GM23248 (cell line): Measurements from ENCODE around the gene TLE7. TPM values are rescaled to one million over a fixed set of nuclear protein-coding genes. Genes with fewer than 3 reads are reported as not detected.

Experiments
- DNase-seq: peaks from one replicate; pipeline ENCODE4 v3.0.0-alpha.2; 2015
- H2AFZ ChIP-seq: fragments of 200-600 bp; sonication (generic); 2 replicates; pipeline ENCODE4 v1.6.1; 2016; ENCODE audit warnings: antibody characterized with exemption
- H3F3A ChIP-seq: fragments of 200-600 bp; sonication (generic); 2 replicates; pipeline ENCODE4 v1.6.1; 2016; ENCODE audit warnings: mild to moderate bottlenecking, antibody characterized with exemption, mixed run types; ENCODE audit not compliant: insufficient read depth
- H3K27ac ChIP-seq: fragments of 200-600 bp; sonication (generic); 2 replicates; pipeline ENCODE4 v1.5.1; 2016; ENCODE audit warnings: mild to moderate bottlenecking
- H3K27me3 ChIP-seq: fragments of 200-600 bp; sonication (generic); replicated peaks from 2 replicates; pipeline ENCODE4 v1.6.1; 2016; ENCODE audit warnings: mild to moderate bottlenecking; ENCODE audit not compliant: insufficient read depth
- H3K36me3 ChIP-seq: fragments of 200-600 bp; sonication (generic); 2 replicates; pipeline ENCODE4 v1.6.1; 2016; ENCODE audit warnings: low read depth, mild to moderate bottlenecking
- H3K4me1 ChIP-seq: fragments of 200-600 bp; sonication (generic); 2 replicates; pipeline ENCODE4 v1.6.1; 2016; ENCODE audit warnings: mild to moderate bottlenecking; ENCODE audit not compliant: insufficient read depth
- H3K4me2 ChIP-seq: fragments of 200-600 bp; sonication (generic); one replicate; pipeline ENCODE4 v1.6.1; 2016; ENCODE audit warnings: mild to moderate bottlenecking; ENCODE audit not compliant: unreplicated experiment
- H3K4me3 ChIP-seq: fragments of 200-600 bp; sonication (generic); 2 replicates; pipeline ENCODE4 v1.5.1; 2016; ENCODE audit warnings: mild to moderate bottlenecking
- H3K79me2 ChIP-seq: fragments of 200-600 bp; sonication (generic); 2 replicates; pipeline ENCODE4 v1.6.1; 2016; ENCODE audit warnings: mild to moderate bottlenecking; ENCODE audit not compliant: insufficient read depth
- H3K9ac ChIP-seq: fragments of 200-600 bp; sonication (generic); 2 replicates; pipeline ENCODE4 v1.6.1; 2016; ENCODE audit warnings: mild to moderate bottlenecking
- H3K9me2 ChIP-seq: fragments of 200-600 bp; sonication (generic); 2 replicates; pipeline ENCODE4 v1.6.1; 2016; ENCODE audit warnings: mixed run types, mild to moderate bottlenecking, moderate library complexity; ENCODE audit not compliant: insufficient read depth
- H3K9me3 ChIP-seq: fragments of 200-600 bp; sonication (generic); one replicate; pipeline ENCODE4 v1.6.1; 2017; ENCODE audit warnings: low read depth
- H4K20me1 ChIP-seq: fragments of 200-600 bp; sonication (generic); 2 replicates; pipeline ENCODE4 v1.6.0; 2016; ENCODE audit not compliant: insufficient read depth
- EZH2 ChIP-seq: fragments of 200-600 bp; sonication (generic); IDR thresholded peaks from 2 replicates; pipeline ENCODE4 v1.6.1; 2018; ENCODE audit warnings: antibody characterized with exemption, mild to moderate bottlenecking; ENCODE audit not compliant: insufficient read depth, poor library complexity, severe bottlenecking
- EZH2phosphoT487 ChIP-seq: fragments of 200-600 bp; sonication (generic); IDR thresholded peaks from 2 replicates; pipeline ENCODE4 v1.6.1; 2018; ENCODE audit warnings: antibody characterized with exemption, moderate library complexity, mild to moderate bottlenecking, low read depth; ENCODE audit not compliant: insufficient read depth
- WGBS, 2 experiments: methylation state at CpG; one replicate each; pipeline ENCODE4 v1.1.6; 2015 to 2017; ENCODE audit warnings: low lambda C conversion rate in 2 of 2, low coverage in 1 of 2; ENCODE audit errors: missing lambda C conversion rate in 2 of 2; 5-methylcytosine and 5-hydroxymethylcytosine counted together
- in situ Hi-C: fragments of 300-500 bp; cut with MboI; formaldehyde crosslinking; loops from 2 replicates; pipeline ENCODE4 v1.15.0; 2020
- polyA plus RNA-seq: library from polyadenylated mRNA; unstranded; fragments of >200 nt; fragmentation: Nextera tagmentation; extraction: Ambion mirVana; gene quantifications from 2 replicates; pipeline ENCODE4 v1.2.1, GENCODE V29; 2016
- total RNA-seq: library from RNA; depleted of rRNA; stranded (reverse); fragments of >200 nt; shearing (Covaris generic); gene quantifications from 2 replicates; pipeline ENCODE4 v1.2.3, GENCODE V29; 2014

The TLE7 gene
- total and polyA plus RNA-seq, 2 experiments from 2014 or later = not detected

- Histone ChIP-seq H2AFZ (no peak overlapping the region), H3K9me2 (no peaks in the 10 kb centered on the region), H3K27ac (no peak overlapping the region), H3K9me3 (no peaks in the 10 kb centered on the region), H3K79me2 (no peaks in the 10 kb centered on the region), H3F3A (peaks cover 8% of the 10 kb centered on the region; the same call in 1 of the 2 replicates), H3K4me1 (no peaks in the 10 kb centered on the region), H3K9ac (no peak overlapping the region), H3K4me3 (no peak overlapping the region), H3K36me3 (no peaks in the 10 kb centered on the region), H3K27me3 (peaks cover 9% of the 10 kb centered on the region), H4K20me1 (no peaks in the 10 kb centered on the region), H3K4me2 (no peak overlapping the region)
- TF ChIP-seq EZH2 = no peak
- no peak for TF ChIP-seq EZH2phosphoT487
- in situ Hi-C loops = no loop called here
- no peak for DNase-seq
- 48 to 67% methylated on average over 2 of the region's 2 CpGs for WGBS, 2 experiments
These were observed 18.8 kb downstream of the TLE7 start for GRCh38 chr16:71423016-71423415.

- no peaks in the 10 kb centered on the region for H3K9me3 ChIP-seq
- in situ Hi-C loops = no loop called here
- H3F3A ChIP-seq = peaks cover 3% of the 10 kb centered on the region; the same call in 1 of the 2 replicates
- no peak overlapping the region for H3K4me2 ChIP-seq
- H3K27me3 ChIP-seq = peaks cover 9% of the 10 kb centered on the region
- H3K27ac ChIP-seq = no peak overlapping the region
- no peaks in the 10 kb centered on the region for H3K36me3 ChIP-seq
- no peaks in the 10 kb centered on the region for H3K79me2 ChIP-seq
- DNase-seq = peak; percentile 28
- H2AFZ ChIP-seq = no peak overlapping the region
- no peak overlapping the region for H3K9ac ChIP-seq
- H3K4me3 ChIP-seq = no peak overlapping the region
- H4K20me1 ChIP-seq = no peaks in the 10 kb centered on the region
- no peaks in the 10 kb centered on the region for H3K9me2 ChIP-seq
- H3K4me1 ChIP-seq = no peaks in the 10 kb centered on the region
- TF ChIP-seq EZH2 (no peak), EZH2phosphoT487 (no peak)
- 69 to 77% methylated on average over 4 of the region's 4 CpGs for WGBS, 2 experiments
These were observed 19.9 kb downstream of the TLE7 start for GRCh38 chr16:71421911-71422310.

GRCh38 chr16:71414038-71414437, 27.8 kb downstream of the TLE7 start:
- TF ChIP-seq EZH2 (no peak), EZH2phosphoT487 (no peak)
- H3K9me3 ChIP-seq = no peaks in the 10 kb centered on the region
- H3K4me1 ChIP-seq = no peaks in the 10 kb centered on the region
- no peak overlapping the region for H2AFZ ChIP-seq
- no peak overlapping the region for H3K4me3 ChIP-seq
- no peak overlapping the region for H3K4me2 ChIP-seq
- H3K27ac ChIP-seq = no peak overlapping the region
- WGBS, 2 experiments = 73 to 93% methylated on average over 5 of the region's 5 CpGs
- no peak overlapping the region for H3K9ac ChIP-seq
- no peaks in the 10 kb centered on the region for H4K20me1 ChIP-seq
- no peaks in the 10 kb centered on the region for H3K36me3 ChIP-seq
- no peak for DNase-seq
- H3K79me2 ChIP-seq = no peaks in the 10 kb centered on the region
- peaks cover 17% of the 10 kb centered on the region for H3K27me3 ChIP-seq
- H3F3A ChIP-seq = no peaks in the 10 kb centered on the region
- no peaks in the 10 kb centered on the region for H3K9me2 ChIP-seq
- in situ Hi-C loops = no loop called here

- H3K4me3 ChIP-seq = no peak overlapping the region
- no peaks in the 10 kb centered on the region for H3K4me1 ChIP-seq
- no peaks in the 10 kb centered on the region for H4K20me1 ChIP-seq
- TF ChIP-seq EZH2phosphoT487 (no peak), EZH2 (no peak)
- H3F3A ChIP-seq = no peaks in the 10 kb centered on the region
- H3K27ac ChIP-seq = no peak overlapping the region
- no peak for DNase-seq
- H3K9ac ChIP-seq = no peak overlapping the region
- no peaks in the 10 kb centered on the region for H3K79me2 ChIP-seq
- H2AFZ ChIP-seq = no peak overlapping the region
- in situ Hi-C loops = no loop called here
- no peak overlapping the region for H3K4me2 ChIP-seq
- peaks cover 20% of the 10 kb centered on the region for H3K27me3 ChIP-seq
- H3K36me3 ChIP-seq = no peaks in the 10 kb centered on the region
- H3K9me3 ChIP-seq = no peaks in the 10 kb centered on the region
- H3K9me2 ChIP-seq = no peaks in the 10 kb centered on the region
- 34 to 40% methylated on average over 4 of the region's 4 CpGs for WGBS, 2 experiments
These were observed 28.5 kb downstream of the TLE7 start for GRCh38 chr16:71413341-71413740.

GRCh38 chr16:71412270-71413160, 29.3 kb downstream of the TLE7 start:
- H3K9me2 ChIP-seq = no peaks in the 10 kb centered on the region
- H3K36me3 ChIP-seq = no peaks in the 10 kb centered on the region
- no peak overlapping the region for H3K4me2 ChIP-seq
- peaks cover 20% of the 10 kb centered on the region for H3K27me3 ChIP-seq
- no peaks in the 10 kb centered on the region for H3F3A ChIP-seq
- no peaks in the 10 kb centered on the region for H3K9me3 ChIP-seq
- WGBS, 2 experiments = 9 to 10% methylated on average over 24 of the region's 24 CpGs
- in situ Hi-C loops = no loop called here
- H3K4me3 ChIP-seq = no peak overlapping the region
- no peaks in the 10 kb centered on the region for H4K20me1 ChIP-seq
- peak; percentile 77 for DNase-seq
- H3K9ac ChIP-seq = no peak overlapping the region
- H2AFZ ChIP-seq = no peak overlapping the region
- H3K4me1 ChIP-seq = no peaks in the 10 kb centered on the region
- H3K79me2 ChIP-seq = no peaks in the 10 kb centered on the region
- no peak for TF ChIP-seq EZH2phosphoT487
- TF ChIP-seq EZH2 = no peak
- no peak overlapping the region for H3K27ac ChIP-seq
